Caki2 (cell line): Measurements from ENCODE around the gene PARP11. TPM values are rescaled to one million over a fixed set of nuclear protein-coding genes. Genes with fewer than 3 reads are reported as not detected.

Source experiments
- DNase-seq: peaks from one replicate; pipeline ENCODE4 v3.0.0-alpha.2; 2015; ENCODE audit warnings: low read depth
- in situ Hi-C: cut with HindIII; loops from 2 replicates; pipeline ENCODE4 v1.10.0; 2016; ENCODE audit warnings: low sequenced_read_pairs, low pct_unique_long_range_greater_than_20kb, mixed read lengths
- total RNA-seq: library from RNA; depleted of rRNA; stranded (reverse); fragments of >200 nt; shearing (Covaris generic); gene quantifications from 2 replicates; pipeline ENCODE4 v1.2.3, GENCODE V29; 2014; ENCODE audit warnings: low replicate concordance

The PARP11 gene
- total RNA-seq, 1 experiment from 2014 or later: 13.1 TPM

DNA sequence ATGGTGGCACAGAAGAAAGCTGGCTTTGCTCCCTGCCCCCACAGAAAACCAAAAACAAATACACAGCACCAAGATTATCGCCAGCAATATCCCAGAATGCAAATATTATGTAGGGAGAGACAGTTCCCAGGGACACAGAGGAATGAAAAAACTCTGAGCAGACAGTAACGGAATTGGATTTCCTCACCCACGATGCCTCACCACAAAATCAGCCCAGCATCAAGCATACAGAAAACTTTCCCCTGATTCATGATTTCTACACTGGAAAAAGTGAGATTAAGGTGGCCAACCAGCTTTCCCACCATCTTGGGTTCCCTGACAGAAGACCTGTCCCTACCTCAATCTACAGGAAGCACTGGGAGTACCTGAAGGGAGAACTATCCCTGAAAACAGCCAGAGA is 36.6 kb downstream of the PARP11 start:
- no peak for DNase-seq
- in situ Hi-C loops: no loop called here

DNA sequence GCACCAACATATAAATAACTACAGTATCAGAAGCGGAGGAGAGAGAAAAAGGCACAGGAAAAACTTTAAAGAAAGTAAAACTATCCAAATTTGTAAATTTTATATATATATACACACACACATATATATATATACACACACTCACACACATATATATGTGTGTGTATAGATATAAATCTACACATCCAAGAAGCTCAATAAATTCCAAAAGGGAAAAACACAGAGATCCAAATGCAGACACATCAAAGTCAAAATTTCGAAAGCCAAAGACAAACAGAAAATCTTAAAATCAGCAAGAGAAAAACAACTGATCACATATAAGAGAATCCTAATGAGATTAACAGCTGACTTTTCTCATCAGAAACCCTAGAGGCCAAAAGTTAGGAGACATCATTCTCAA is 37.3 kb downstream of the PARP11 start:
- in situ Hi-C loops: no loop called here

DNA sequence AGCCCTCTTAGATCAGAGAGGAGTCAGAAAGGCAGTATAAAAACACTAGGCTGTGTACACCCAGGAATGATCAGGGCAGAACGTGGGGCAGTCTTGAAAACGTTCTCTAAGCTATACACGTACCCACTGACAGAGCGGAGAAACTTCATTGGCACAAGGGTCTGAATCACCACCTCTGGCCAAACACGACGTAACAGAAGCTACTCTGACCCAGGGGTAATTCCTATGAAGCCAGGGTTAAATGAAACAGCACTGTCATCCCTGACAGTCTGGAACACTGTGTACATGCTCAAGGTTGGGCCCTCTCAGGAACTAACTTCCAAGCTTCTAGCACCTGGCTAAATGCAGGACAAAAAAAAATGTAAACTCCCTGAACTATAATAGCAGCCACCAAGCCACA is 38.4 kb downstream of the PARP11 start:
- in situ Hi-C loops: no loop called here
- no peak for DNase-seq

More for the DNA sequence above, 37.3 kb downstream of the PARP11 start:
- DNase-seq: no peak

DNA sequence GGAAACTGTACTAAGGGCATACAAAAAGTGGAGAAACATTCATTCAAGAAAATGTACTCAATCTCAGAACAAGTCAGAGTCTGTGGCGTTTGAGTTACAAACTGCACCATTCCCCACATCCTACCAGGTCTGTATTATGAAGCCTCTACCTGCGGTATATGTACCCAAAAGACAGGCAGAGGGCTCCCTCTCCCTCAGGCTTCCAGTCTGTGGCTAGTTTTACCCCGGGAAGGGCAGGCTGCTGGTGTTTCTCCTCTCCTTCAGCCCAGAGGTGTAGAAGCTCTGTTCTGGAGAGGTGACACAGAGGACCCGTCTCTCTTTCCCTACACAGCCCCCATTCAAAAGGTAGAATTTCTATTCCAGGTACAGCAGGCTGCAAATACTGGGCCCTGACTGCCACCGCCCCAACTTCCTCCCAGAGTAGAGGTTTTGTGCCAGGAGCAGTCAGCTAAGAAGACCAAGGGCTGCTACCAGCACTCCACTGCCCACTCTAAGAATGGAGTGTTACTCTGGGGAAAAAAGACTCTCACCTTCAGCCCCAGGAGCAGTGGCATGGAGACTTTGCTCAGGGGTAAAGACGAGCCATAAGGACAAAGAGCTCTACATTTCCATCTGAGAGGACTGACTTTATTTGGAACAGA is 39.4 kb downstream of the PARP11 start:
- no peak for DNase-seq
- in situ Hi-C loops: no loop called here

DNA sequence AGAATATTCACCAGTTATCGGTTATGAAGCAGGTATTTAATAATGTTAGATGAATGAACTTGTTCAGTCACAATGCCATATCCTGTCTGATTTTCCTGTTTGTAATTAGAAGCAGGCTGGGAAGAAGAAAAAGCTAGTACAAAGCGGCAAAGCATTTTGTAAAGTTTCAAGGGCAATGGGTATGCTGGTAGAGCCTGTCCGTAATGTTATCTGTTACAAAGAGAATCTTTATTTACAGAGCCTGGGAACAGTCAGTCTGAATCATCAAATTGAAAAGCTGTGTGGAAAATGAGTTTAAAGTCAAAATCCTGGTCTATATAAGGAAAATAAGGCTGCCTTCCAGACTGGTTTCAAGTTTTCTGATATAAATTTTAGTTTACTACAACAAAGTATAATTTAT is 40.5 kb downstream of the PARP11 start:
- DNase-seq: no peak
- in situ Hi-C loops: no loop called here

DNA sequence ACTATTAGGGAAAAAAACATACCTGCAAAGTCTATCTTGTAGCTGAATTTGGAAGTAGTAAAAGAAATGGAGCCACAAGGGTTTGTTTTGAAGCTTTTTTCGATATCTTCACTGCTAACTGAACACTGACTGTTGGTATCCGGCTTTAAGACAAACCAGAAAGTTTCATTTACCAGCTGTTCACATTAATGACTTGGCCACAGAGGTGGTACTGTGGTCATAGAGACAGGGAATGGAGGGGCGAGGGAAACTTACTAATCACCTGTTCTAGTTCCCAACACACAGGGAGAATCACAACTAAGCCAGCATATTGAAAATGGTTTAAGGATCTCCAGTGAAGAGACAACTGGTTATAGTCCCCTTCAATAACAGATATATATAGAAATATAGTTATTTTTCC is 44.3 kb downstream of the PARP11 start:
- no peak for DNase-seq
- in situ Hi-C loops: no loop called here

DNA sequence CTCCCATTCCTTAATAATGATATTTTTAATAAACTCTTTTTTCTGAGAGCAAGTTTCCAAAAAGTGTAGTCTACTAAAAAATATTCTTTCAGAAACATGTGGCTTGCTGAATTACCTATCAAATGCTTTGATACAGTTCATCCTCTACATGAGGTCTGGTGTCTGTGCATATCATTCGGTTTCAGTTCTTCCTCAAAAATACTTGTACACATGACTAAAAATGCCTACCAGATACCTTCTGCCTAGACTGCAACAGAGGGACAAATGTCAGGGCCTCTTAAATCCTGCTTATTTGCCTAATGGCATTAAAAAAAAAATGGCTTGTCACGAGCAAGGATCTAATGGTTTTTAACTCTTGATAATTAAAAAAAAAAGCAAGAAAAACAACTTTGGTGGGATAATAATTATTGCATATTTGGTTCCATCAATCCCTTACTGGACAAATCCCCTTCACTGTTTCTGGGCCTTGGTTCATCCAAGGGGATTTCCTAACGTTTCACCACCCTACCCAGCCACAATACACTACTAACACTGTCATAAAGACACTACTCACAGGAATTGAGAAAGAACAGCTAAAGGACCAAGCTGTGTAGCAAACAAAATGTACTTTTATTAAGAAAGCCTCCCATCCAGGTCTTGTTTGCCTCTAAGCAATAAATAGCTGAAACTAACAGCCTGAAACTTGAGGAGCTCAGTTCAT is 45.7 kb downstream of the PARP11 start:
- in situ Hi-C loops: no loop called here
- DNase-seq: no peak

DNA sequence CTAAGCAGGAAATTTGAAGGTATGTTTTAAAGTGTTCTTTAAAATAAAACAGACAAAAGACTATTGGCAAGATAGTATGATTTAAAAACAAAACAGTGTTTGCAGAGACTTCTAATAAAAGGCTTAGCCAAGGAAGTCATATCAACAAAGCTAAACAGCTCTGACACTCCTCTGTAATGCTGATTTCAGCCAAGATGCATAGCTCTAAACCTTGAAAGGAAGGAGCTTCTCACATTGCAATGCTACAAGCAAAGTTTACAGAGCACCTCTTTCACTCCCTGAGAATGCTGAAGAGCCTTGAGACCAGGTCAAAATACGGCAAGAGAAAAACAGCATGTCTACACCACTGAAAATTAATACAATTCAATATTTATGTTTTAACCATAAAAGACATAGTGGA is 51.8 kb downstream of the PARP11 start:
- no peak for DNase-seq
- in situ Hi-C loops: no loop called here

DNA sequence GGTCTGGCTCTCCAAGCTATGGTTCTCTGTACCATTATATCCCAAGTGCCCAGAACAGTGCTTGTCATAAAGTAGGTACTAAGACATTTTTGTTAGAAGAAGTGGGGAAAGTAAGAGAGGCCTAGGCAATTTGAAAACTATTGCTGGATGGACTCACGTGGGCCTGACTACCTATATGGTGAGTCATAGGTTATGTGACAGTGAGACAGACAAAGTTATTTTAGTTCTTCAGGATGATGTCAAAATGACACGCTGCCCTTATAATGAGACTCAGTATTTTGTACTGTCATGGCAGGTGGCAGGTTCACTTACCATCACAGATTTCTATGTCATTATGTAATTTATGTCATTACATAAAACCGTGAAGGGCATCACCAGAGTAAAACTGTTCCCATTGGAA is 53.1 kb downstream of the PARP11 start:
- in situ Hi-C loops: no loop called here
- peak; percentile 47 for DNase-seq

DNA sequence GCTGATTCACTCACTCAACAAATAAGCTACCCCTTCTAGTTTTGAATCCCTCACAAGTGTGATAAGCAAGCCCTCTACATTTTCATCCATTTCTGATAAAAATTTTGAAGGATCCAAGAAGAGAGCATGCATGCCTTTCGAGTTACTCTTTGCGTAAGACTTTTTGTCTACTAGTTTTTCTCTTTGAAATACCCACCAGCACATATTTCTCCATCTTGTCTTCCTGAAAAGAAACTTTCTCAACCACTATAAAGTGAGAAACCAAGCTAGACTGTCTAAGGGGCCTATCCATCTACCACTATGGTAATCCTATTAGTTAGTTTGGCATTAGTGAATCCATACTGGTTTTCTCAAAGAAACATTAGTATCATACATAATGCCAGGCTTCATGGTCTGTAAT is 56.9 kb downstream of the PARP11 start:
- in situ Hi-C loops: no loop called here
- no peak for DNase-seq

DNA sequence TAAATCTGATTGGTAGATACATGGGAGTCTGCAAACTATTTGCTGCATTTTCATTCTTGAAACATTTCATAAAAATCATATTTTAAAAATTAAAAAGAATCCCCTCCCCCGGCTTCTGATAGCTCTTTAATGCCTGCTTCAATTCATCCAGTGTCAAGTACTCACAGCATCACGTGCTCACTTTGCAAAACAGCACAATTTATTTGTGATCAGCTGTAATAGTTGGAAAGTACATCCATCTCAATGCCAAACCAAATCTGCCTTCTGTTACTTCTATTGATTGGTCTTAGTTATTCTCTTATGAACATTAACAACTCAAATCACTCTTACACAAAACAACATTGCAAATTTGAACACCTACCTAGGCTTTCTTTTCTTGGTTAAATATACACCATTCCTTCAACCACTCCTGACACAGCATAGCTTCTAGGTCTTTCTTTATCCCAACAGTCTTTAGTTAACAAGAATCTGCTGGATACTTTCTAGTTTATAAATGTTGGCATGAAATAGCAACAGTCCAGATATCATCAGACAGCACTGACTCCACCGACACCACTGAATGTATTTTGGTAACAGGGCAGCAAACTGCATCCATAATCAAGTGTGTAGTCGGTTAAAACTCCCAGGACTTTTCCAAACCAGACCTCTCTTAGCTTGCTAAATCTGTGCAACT is 58.0 kb downstream of the PARP11 start:
- DNase-seq: no peak
- in situ Hi-C loops: no loop called here

DNA sequence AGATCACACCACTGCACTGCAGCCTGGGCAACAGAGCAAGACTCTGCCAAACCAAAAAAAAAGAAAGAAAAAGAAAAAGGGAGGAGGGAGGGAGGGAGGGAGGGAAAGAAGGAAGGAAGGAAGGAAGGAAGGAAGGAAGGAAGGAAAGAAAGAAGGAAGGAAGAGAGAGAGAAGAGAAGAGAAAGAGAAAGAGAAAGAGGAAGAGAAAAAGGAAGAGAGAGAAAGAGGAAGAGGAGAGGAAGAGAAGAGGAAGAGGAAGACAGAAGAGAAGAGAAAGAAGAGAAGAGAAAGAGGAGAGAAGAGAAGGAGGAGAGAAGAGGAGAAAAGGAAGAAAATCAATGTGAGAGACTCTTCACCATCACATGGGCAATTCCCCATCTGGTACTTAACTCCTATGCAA is 62.7 kb downstream of the PARP11 start:
- in situ Hi-C loops: no loop called here

DNA sequence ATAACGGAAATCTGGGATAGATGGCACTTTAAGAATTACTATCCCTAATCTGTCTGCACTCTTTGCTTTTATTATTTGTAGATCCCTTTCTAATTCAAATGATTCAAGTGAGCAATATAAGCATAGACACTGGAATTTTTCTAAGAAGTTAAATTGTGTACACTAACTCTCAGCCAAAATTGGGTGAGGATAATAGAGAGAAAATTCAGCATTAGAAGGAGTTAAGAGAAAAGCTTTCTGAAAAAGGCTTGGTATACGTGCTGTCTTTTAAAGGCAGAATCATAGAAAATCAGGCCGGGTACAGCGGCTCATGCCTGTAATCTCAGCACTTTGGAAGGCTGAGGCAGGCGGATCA is 63.2 kb downstream of the PARP11 start:
- in situ Hi-C loops: no loop called here
- no peak for DNase-seq

More for the DNA sequence above, 62.7 kb downstream of the PARP11 start:
- DNase-seq: no peak

DNA sequence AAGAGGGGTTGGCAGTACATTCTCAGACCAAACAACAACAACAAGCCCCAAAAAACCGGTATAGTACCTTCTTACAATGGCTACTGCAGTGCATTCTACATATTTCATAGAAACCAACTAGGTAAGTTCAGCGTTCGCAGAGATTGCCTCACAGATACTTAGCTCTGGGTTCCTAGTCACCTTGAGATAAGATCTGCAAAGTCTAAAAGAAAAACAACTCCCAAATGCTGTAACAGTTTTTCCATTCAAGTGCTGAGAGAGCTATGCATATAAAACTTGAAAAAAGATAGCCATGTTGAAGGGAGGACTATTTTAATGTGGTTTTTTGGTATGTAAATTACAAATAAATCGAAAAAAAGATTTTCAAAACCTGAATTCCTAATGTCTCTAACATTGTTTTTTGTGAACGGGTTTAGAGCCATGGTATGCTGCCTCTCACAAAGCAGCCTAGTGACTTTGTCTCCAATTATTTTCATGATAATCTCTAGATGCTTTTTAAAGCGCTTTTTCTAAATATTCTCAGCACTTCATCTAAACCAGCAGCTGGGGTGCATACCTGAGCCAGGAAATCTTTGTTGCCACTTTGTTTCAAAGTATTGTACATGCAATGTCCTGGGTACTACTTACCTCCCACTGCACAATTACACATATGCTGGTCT is 63.7 kb downstream of the PARP11 start:
- no peak for DNase-seq
- in situ Hi-C loops: no loop called here

DNA sequence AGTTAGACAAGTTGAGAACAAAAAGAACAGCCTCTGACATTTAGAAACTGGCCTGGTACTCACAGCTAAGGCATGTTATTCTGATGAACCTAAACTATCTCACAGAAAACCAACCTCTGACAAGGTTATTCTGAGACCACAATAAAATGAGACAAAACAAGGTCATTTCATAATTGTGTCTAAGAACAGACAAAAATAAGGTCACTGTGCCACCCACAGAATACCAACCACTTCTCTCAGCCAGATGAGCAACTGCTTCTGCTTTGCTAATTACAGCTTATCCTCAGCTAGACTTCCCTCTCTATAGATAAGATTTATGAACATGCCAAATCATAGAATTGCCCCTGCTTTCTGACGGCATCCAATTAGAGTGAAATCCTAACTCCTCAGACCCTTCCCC is 68.1 kb downstream of the PARP11 start:
- no peak for DNase-seq
- in situ Hi-C loops: no loop called here

DNA sequence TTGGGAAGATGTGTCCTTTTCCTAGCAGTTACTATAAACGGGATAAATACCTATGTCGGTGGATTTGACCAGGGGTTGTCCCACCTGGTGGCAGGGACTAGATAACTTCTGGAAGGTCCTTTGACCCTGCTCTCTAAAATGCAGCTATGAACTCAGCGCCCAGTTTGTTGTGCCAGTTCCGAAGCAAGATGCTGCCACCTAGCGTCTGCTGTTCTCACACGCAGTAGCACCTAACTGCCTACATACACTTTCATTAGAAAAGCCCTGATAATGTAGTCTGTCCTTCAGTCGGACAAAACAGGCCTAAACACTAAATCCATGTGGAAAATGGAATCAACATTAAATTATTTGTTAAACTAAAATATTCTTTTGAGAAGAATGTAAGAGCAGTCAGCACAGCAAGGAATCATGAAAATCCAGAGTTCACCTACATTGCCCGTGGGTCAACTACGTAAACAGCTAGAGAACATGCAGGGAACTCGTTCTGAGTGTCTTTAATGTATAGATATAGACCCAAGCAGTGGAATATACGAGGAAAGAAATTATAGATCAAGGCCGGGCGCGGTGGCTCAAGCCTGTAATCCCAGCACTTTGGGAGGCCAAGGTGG is 69.2 kb downstream of the PARP11 start:
- in situ Hi-C loops: no loop called here
- peak; percentile 43 for DNase-seq

DNA sequence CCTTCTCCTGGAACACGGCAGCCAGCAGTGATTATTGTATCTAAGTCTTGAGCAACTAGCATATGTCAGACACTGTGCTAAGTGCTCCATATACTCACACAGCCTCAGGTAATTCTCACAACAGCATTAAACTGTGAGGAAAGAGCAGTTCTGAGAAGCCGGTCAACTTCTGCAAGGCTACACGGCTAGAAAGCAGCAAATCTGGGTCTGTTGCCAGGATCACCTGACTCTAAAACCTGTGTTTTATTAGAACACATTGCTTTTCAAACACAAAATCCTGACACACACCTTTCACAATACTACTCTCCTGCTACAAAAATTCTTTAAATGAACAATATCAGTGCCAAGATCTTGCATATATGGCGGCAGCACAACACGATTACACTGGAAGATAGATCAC is 70.5 kb downstream of the PARP11 start:
- in situ Hi-C loops: no loop called here
- DNase-seq: no peak

DNA sequence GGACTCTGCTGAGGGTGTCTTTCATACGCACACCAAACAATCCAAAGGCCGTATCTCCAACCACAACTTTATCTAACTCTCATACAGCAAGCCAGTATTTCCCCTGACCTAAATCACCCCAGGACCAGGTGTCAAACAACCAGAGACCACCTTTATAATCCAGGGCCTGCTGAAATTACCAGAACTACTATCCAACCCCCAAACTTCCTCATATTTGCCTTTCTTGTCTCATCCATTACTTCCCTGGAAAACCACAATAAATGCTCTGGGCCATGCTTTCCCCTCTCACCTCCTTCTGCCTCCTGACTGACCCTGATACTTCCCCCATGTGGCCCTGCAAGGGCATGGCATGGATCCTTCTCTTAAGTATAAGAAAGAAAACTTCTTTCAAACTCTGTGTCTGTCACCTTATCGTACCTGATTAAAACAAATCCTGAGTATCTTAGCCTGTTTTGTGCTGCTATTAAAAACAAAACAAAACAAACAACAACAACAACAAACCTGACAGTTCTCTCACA is 75.6 kb downstream of the PARP11 start:
- DNase-seq: no peak
- in situ Hi-C loops: no loop called here
